Fibroblast of lung (primary cell): ENCODE measurements around the gene SPRR1B. TPM values are rescaled to one million over a fixed set of nuclear protein-coding genes. Genes with fewer than 3 reads are reported as not detected.

ENCODE experiments used
- DNase-seq, 2 donors: peaks; one replicate each; pipeline versions ENCODE4 v3.0.0 to v3.0.0-alpha.2; 2010; ENCODE audit warnings: low read depth in 2 of 2
- H2AFZ ChIP-seq: 2 replicates; pipeline ENCODE4 v1.5.1; 2012; ENCODE audit warnings: low read length, control low read depth, inconsistent platforms
- H3K27ac ChIP-seq: 2 replicates; pipeline ENCODE4 v1.5.1; 2011; ENCODE audit warnings: low read length, control low read depth; ENCODE audit not compliant: insufficient read depth
- H3K27me3 ChIP-seq: 2 replicates; pipeline ENCODE4 v1.5.1; 2011; ENCODE audit warnings: mild to moderate bottlenecking, low read length; ENCODE audit not compliant: control insufficient read depth, insufficient read depth
- H3K36me3 ChIP-seq: 2 replicates; pipeline ENCODE4 v1.5.1; 2011; ENCODE audit warnings: low read length; ENCODE audit not compliant: control insufficient read depth, insufficient read depth
- H3K4me1 ChIP-seq: 2 replicates; pipeline ENCODE4 v1.5.1; 2011; ENCODE audit warnings: low read length; ENCODE audit not compliant: control insufficient read depth, insufficient read depth; ENCODE audit errors: extremely low read depth
- H3K4me2 ChIP-seq: 2 replicates; pipeline ENCODE4 v1.5.1; 2011; ENCODE audit warnings: low read length, control low read depth; ENCODE audit not compliant: insufficient read depth; ENCODE audit errors: extremely low read depth
- H3K4me3 ChIP-seq, 4 experiments: fragments of 200-600 bp in 1 of 4; sonication (generic) in 1 of 4; replicated peaks in 1 of 4; 2 replicates each; pipeline ENCODE4 v1.5.1; 2011 to 2016; ENCODE audit warnings: low read length in 4 of 4, low read depth in 3 of 4, mild to moderate bottlenecking in 3 of 4, control low read depth in 2 of 4, inconsistent platforms in 1 of 4, mixed read lengths in 1 of 4; ENCODE audit not compliant: insufficient read depth in 1 of 4; ENCODE audit errors: control extremely low read depth in 1 of 4
- H3K79me2 ChIP-seq: 2 replicates; pipeline ENCODE4 v1.5.1; 2012; ENCODE audit warnings: mild to moderate bottlenecking, low read length, inconsistent platforms; ENCODE audit not compliant: control insufficient read depth, insufficient read depth
- H3K9ac ChIP-seq: 2 replicates; pipeline ENCODE4 v1.5.1; 2011; ENCODE audit warnings: mild to moderate bottlenecking, low read length, control low read depth; ENCODE audit not compliant: insufficient read depth
- H3K9me3 ChIP-seq: 2 replicates; pipeline ENCODE4 v1.5.1; 2012; ENCODE audit warnings: low read depth, low read length; ENCODE audit not compliant: control insufficient read depth, insufficient read depth
- H4K20me1 ChIP-seq: 2 replicates; pipeline ENCODE4 v1.5.1; 2011; ENCODE audit warnings: low read length; ENCODE audit not compliant: control insufficient read depth, insufficient read depth; ENCODE audit errors: extremely low read depth
- EZH2 ChIP-seq: IDR thresholded peaks from 2 replicates; pipeline ENCODE4 v1.5.1; 2012; ENCODE audit warnings: low read length, control low read depth, mild to moderate bottlenecking; ENCODE audit errors: missing control alignments
- polyA plus RNA-seq, 2 donors: library from polyadenylated mRNA; depleted of rRNA in 1 of 2; stranded (reverse) in 1 of 2; unstranded in 1 of 2; fragments of >200 nt; gene quantifications; 2 replicates each; pipeline ENCODE4 v1.2.1, GENCODE V29; 2011 to 2012; ENCODE audit warnings: missing spikeins in 1 of 2
- total RNA-seq: library from RNA; depleted of rRNA; stranded (reverse); fragments of >200 nt; gene quantifications from 2 replicates; pipeline ENCODE4 v1.2.1, GENCODE V29; 2014
- TF ChIP-seq, protein P1 (sequence below), 2 donors: IDR thresholded peaks in 1 of 2; conservative IDR thresholded peaks in 1 of 2; 1 replicate in 1 of 2; 2 replicates in 1 of 2; pipeline ENCODE4 v1.5.1; 2011 to 2012; ENCODE audit warnings: low read length in 2 of 2, control low read depth in 1 of 2, inconsistent platforms in 1 of 2, low read depth in 1 of 2, mild to moderate bottlenecking in 1 of 2

SPRR1B gene
- total and polyA plus RNA-seq, 2 donors (not counting 1 experiment from before 2014, with no cell fraction given), result not detected

- Histone ChIP-seq H3K4me3 (no peak overlapping the region), H3K9me3 (no peaks in the 10 kb centered on the region), H4K20me1 (no peaks in the 10 kb centered on the region), H3K36me3 (no peaks in the 10 kb centered on the region), H3K27ac (no peak overlapping the region), H3K9ac (no peak overlapping the region), H2AFZ (no peak overlapping the region), H3K27me3 (no peaks in the 10 kb centered on the region), H3K4me1 (no peaks in the 10 kb centered on the region), H3K4me2 (no peak overlapping the region), H3K79me2 (no peaks in the 10 kb centered on the region)
- DNase-seq, result no peak
- TF ChIP-seq, protein P1, sequence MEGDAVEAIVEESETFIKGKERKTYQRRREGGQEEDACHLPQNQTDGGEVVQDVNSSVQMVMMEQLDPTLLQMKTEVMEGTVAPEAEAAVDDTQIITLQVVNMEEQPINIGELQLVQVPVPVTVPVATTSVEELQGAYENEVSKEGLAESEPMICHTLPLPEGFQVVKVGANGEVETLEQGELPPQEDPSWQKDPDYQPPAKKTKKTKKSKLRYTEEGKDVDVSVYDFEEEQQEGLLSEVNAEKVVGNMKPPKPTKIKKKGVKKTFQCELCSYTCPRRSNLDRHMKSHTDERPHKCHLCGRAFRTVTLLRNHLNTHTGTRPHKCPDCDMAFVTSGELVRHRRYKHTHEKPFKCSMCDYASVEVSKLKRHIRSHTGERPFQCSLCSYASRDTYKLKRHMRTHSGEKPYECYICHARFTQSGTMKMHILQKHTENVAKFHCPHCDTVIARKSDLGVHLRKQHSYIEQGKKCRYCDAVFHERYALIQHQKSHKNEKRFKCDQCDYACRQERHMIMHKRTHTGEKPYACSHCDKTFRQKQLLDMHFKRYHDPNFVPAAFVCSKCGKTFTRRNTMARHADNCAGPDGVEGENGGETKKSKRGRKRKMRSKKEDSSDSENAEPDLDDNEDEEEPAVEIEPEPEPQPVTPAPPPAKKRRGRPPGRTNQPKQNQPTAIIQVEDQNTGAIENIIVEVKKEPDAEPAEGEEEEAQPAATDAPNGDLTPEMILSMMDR (conservative IDR thresholded peaks at IDR 0.05 in 1 of 2, IDR thresholded peaks at IDR 0.05 in 1 of 2; ENCODE audit: low read depth in 1 of 2, low read length in 2 of 2), result no peak
- no peak for TF ChIP-seq EZH2
Measured at GRCh38 chr1:153023109-153023508, 7.9 kb upstream of the SPRR1B start.

GRCh38 chr1:153024413-153024812, 6.6 kb upstream of the SPRR1B start:
- Histone ChIP-seq H3K4me2 (no peak overlapping the region), H3K27ac (no peak overlapping the region), H3K79me2 (no peaks in the 10 kb centered on the region), H3K4me3 (no peak overlapping the region), H3K9ac (no peak overlapping the region), H3K27me3 (no peaks in the 10 kb centered on the region), H3K36me3 (no peaks in the 10 kb centered on the region), H3K4me1 (no peaks in the 10 kb centered on the region), H3K9me3 (no peaks in the 10 kb centered on the region), H4K20me1 (no peaks in the 10 kb centered on the region), H2AFZ (no peak overlapping the region)
- no peak for DNase-seq
- TF ChIP-seq EZH2, result no peak
- TF ChIP-seq, protein P1 (conservative IDR thresholded peaks at IDR 0.05 in 1 of 2, IDR thresholded peaks at IDR 0.05 in 1 of 2; ENCODE audit: low read depth in 1 of 2, low read length in 2 of 2), result no peak

DNA sequence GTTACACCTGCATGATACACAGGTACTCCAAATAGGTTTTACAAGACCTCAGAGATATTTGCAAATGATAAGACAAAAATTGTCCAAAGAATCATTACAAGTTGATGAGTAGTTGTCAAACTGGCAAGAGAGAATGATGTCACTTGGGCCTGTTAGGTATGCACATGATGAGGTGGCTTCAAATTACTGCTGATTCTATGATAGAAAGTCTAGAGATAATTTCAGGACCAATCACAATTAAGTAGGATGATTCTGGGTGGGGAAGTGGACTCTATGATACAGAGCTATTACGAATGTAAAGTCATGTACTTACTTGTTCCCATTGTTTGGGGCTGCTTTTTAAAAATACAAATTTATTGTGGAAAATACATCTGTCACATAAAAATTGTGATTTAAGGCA, 5.2 kb upstream of the SPRR1B start:
- DNase-seq, result no peak
- Histone ChIP-seq H3K4me1 (no peaks in the 10 kb centered on the region), H3K27ac (no peak overlapping the region), H3K79me2 (no peaks in the 10 kb centered on the region), H3K9ac (no peak overlapping the region), H3K36me3 (no peaks in the 10 kb centered on the region), H3K4me2 (no peak overlapping the region), H3K27me3 (no peaks in the 10 kb centered on the region), H3K4me3 (no peak overlapping the region), H2AFZ (no peak overlapping the region), H3K9me3 (no peaks in the 10 kb centered on the region), H4K20me1 (no peaks in the 10 kb centered on the region)
- no peak for TF ChIP-seq EZH2
- TF ChIP-seq, protein P1 (conservative IDR thresholded peaks at IDR 0.05 in 1 of 2, IDR thresholded peaks at IDR 0.05 in 1 of 2; ENCODE audit: low read depth in 1 of 2, low read length in 2 of 2), result no peak
